GM12875 (cell line): ENCODE results near the gene GAS6.
"Not testable (repeated sequence)": the region's sequence is repeated elsewhere in the genome, so short reads cannot be mapped to it uniquely, and the experiment has no call there.

Experiments used
- H3K4me3 ChIP-seq: one replicate; pipeline ENCODE4 v1.5.1; 2011; ENCODE audit warnings: low read depth, low read length, control low read depth
- CTCF ChIP-seq: IDR thresholded peaks from 2 replicates; pipeline ENCODE4 v1.5.1; 2011; ENCODE audit warnings: low read depth, mild to moderate bottlenecking, control low read depth, inconsistent platforms, low read length, moderate library complexity, borderline replicate concordance; ENCODE audit not compliant: insufficient read depth

GAS6 gene

GRCh38 chr13:113876346-113877148, 12.7 kb upstream of the GAS6 start:
- TF ChIP-seq CTCF: no peak
- no peak overlapping the region for H3K4me3 ChIP-seq

GRCh38 chr13:113875837-113876281, 12.0 kb upstream of the GAS6 start:
- no peak overlapping the region for H3K4me3 ChIP-seq
- TF ChIP-seq CTCF: no peak

- TF ChIP-seq CTCF: no peak
- H3K4me3 ChIP-seq: no peak overlapping the region
Measured at GRCh38 chr13:113875429-113875815, 11.5 kb upstream of the GAS6 start.

- no peak overlapping the region for H3K4me3 ChIP-seq
- TF ChIP-seq CTCF: no peak
Measured at GRCh38 chr13:113874579-113875428, 10.9 kb upstream of the GAS6 start.

- no peak for TF ChIP-seq CTCF
- no peak overlapping the region for H3K4me3 ChIP-seq
Measured at GRCh38 chr13:113874177-113874576, 10.3 kb upstream of the GAS6 start.

- no peak overlapping the region for H3K4me3 ChIP-seq
Measured at GRCh38 chr13:113869263-113869662, 5.4 kb upstream of the GAS6 start.

GRCh38 chr13:113867913-113868312, 4.0 kb upstream of the GAS6 start:
- H3K4me3 ChIP-seq: not testable (repeated sequence)

More at GRCh38 chr13:113869263-113869662, 5.4 kb upstream of the GAS6 start:
- no peak for TF ChIP-seq CTCF
